ENCODE results near the gene GAK.

GRCh38 chr4:929096-929765 is 2.9 kb downstream of the GAK start:
- TF ChIP-seq CTCF (optimal IDR thresholded peaks at IDR 0.05 in 1 of 3, IDR thresholded peaks at IDR 0.05 in 1 of 3, conservative IDR thresholded peaks at IDR 0.05 in 1 of 3; ENCODE audit: extremely low read depth in 1 of 3, insufficient read depth in 2 of 3, low read length in 3 of 3) = no peak
- no peak for TF ChIP-seq EZH2 (IDR thresholded peaks at IDR 0.05; ENCODE audit: low read length)

Data from keratinocyte (primary cell).